DOHH2 (cell line): ENCODE results near the gene MAP3K9.

ENCODE experiments used
- H3F3A ChIP-seq: fragments of 200-600 bp; sonication (generic), shearing (Covaris generic); 2 replicates; pipeline ENCODE4 v1.6.0; 2016; ENCODE audit warnings: antibody characterized with exemption, mild to moderate bottlenecking; ENCODE audit not compliant: control insufficient read depth, insufficient read depth
- H3K27ac ChIP-seq: fragments of 200-600 bp; sonication (generic); 2 replicates; pipeline ENCODE4 v1.5.1; 2014; ENCODE audit warnings: low read depth, mild to moderate bottlenecking, low read length, moderate library complexity
- H3K27me3 ChIP-seq: fragments of 200-600 bp; sonication (generic); 2 replicates; pipeline ENCODE4 v1.6.1; 2014; ENCODE audit warnings: mild to moderate bottlenecking, low read length, mixed read lengths; ENCODE audit not compliant: control insufficient read depth
- H3K36me3 ChIP-seq: fragments of 200-600 bp; sonication (generic); 2 replicates; pipeline ENCODE4 v1.6.1; 2014; ENCODE audit warnings: mild to moderate bottlenecking, low read length, moderate library complexity, mixed read lengths; ENCODE audit not compliant: control insufficient read depth
- H3K4me1 ChIP-seq: fragments of 200-600 bp; sonication (generic); 2 replicates; pipeline ENCODE4 v1.6.1; 2014; ENCODE audit warnings: mild to moderate bottlenecking, low read length, mixed read lengths; ENCODE audit not compliant: control insufficient read depth
- H3K4me2 ChIP-seq: fragments of 200-600 bp; sonication (generic); 2 replicates; pipeline ENCODE4 v1.6.0; 2014; ENCODE audit warnings: mild to moderate bottlenecking, low read length, moderate library complexity
- H3K4me3 ChIP-seq: fragments of 200-600 bp; sonication (generic); 2 replicates; pipeline ENCODE4 v1.5.1; 2014; ENCODE audit warnings: mild to moderate bottlenecking, low read length, mixed read lengths
- H3K79me2 ChIP-seq: fragments of 200-600 bp; sonication (generic); 2 replicates; pipeline ENCODE4 v1.6.1; 2014; ENCODE audit warnings: mild to moderate bottlenecking, low read length, mixed read lengths; ENCODE audit not compliant: control insufficient read depth
- H3K9me2 ChIP-seq: fragments of 200-600 bp; sonication (generic); replicated peaks from 2 replicates; pipeline ENCODE4 v1.6.1; 2014; ENCODE audit warnings: mild to moderate bottlenecking, low read length, mixed read lengths; ENCODE audit not compliant: control insufficient read depth
- H3K9me3 ChIP-seq: fragments of 200-600 bp; sonication (generic); 2 replicates; pipeline ENCODE4 v1.6.1; 2014; ENCODE audit warnings: antibody characterized with exemption, low read length, mixed read lengths; ENCODE audit not compliant: control insufficient read depth, insufficient read depth
- H4K20me1 ChIP-seq: fragments of 200-600 bp; sonication (generic); 2 replicates; pipeline ENCODE4 v1.6.0; 2014; ENCODE audit warnings: low read depth, mild to moderate bottlenecking, antibody characterized with exemption, low read length, moderate library complexity; ENCODE audit not compliant: control insufficient read depth, insufficient read depth
- EZH2phosphoT487 ChIP-seq: fragments of 200-600 bp; sonication (generic); IDR thresholded peaks from 2 replicates; pipeline ENCODE4 v1.6.1; 2017; ENCODE audit warnings: borderline replicate concordance, mild to moderate bottlenecking, antibody characterized with exemption, low read length, moderate library complexity, mixed read lengths
- TF ChIP-seq, protein P1 (sequence below): fragments of 200-600 bp; sonication (generic); IDR thresholded peaks from one replicate; pipeline ENCODE4 v1.5.1; 2014; ENCODE audit warnings: antibody characterized with exemption, mild to moderate bottlenecking, low read depth, low read length; ENCODE audit not compliant: poor library complexity, severe bottlenecking

The MAP3K9 gene

DNA sequence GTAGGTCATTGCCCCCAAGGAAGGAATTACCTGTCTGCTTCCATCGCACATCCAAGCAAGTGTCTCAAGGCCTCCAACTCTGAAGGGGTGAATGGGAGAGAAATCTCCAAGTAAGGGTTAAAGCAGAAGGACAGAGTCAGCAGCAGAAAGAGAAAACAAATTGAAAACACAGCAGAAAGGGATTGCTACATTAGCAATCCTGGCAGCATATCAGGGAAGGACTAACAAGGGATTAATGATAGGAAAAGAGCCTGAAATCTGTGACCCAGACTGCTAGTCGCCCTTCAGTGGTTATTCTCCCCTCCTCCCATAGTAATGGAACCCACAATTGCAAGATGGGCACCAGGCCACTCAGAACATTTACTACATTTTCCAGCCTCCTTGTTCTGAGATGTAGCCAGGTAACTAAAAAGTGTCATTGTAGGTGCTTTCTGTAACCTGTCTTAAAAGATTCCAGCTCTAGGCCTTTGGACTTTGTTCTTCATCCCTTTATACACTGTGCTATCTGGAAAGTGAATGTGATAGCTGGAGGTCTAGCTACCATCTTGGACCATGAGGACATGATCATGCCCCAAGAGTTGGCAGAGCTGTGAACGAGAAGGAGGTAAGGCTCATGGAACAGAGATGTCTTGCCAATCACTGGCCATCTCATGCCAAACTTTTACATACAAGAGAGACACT, 36.0 kb downstream of the MAP3K9 start:
- Histone ChIP-seq H3K4me1 (no peaks in the 10 kb centered on the region), H3F3A (no peaks in the 10 kb centered on the region), H3K4me2 (no peak overlapping the region), H3K4me3 (no peak overlapping the region), H3K36me3 (no peaks in the 10 kb centered on the region), H3K9me3 (no peaks in the 10 kb centered on the region), H4K20me1 (no peaks in the 10 kb centered on the region), H3K9me2 (no peaks in the 10 kb centered on the region), H3K79me2 (no peaks in the 10 kb centered on the region), H3K27me3 (no peaks in the 10 kb centered on the region), H3K27ac (no peak overlapping the region)
- TF ChIP-seq, protein P1, sequence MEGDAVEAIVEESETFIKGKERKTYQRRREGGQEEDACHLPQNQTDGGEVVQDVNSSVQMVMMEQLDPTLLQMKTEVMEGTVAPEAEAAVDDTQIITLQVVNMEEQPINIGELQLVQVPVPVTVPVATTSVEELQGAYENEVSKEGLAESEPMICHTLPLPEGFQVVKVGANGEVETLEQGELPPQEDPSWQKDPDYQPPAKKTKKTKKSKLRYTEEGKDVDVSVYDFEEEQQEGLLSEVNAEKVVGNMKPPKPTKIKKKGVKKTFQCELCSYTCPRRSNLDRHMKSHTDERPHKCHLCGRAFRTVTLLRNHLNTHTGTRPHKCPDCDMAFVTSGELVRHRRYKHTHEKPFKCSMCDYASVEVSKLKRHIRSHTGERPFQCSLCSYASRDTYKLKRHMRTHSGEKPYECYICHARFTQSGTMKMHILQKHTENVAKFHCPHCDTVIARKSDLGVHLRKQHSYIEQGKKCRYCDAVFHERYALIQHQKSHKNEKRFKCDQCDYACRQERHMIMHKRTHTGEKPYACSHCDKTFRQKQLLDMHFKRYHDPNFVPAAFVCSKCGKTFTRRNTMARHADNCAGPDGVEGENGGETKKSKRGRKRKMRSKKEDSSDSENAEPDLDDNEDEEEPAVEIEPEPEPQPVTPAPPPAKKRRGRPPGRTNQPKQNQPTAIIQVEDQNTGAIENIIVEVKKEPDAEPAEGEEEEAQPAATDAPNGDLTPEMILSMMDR: no peak
- TF ChIP-seq EZH2phosphoT487: no peak

DNA sequence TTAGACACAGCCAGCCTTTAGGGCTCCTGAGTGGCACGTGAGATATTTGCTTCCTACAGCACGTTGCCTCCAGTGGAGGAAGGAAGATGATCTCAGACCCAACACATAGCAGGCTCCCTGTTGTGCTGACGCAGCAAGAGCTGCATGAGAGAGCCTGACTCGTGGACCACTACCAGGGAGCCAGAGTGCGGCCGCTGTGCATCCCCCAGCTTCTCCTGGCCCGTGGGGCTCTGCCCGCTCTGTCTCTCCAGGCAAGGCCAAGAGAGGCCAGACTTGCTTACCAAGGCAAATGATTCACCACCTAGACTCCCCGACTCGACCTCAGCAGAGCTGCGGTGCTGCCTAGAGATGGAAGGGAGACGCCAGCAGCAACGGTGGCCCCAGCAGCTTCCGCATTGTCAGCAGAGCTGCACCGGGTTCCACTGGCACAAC, 37.5 kb downstream of the MAP3K9 start:
- Histone ChIP-seq H3K36me3 (no peaks in the 10 kb centered on the region), H3K27ac (no peak overlapping the region), H3K4me3 (no peak overlapping the region), H4K20me1 (no peaks in the 10 kb centered on the region), H3F3A (no peaks in the 10 kb centered on the region), H3K79me2 (no peaks in the 10 kb centered on the region), H3K27me3 (no peaks in the 10 kb centered on the region), H3K9me3 (no peaks in the 10 kb centered on the region), H3K4me1 (no peaks in the 10 kb centered on the region), H3K9me2 (no peaks in the 10 kb centered on the region), H3K4me2 (no peak overlapping the region)
- TF ChIP-seq, protein P1: no peak
- no peak for TF ChIP-seq EZH2phosphoT487

DNA sequence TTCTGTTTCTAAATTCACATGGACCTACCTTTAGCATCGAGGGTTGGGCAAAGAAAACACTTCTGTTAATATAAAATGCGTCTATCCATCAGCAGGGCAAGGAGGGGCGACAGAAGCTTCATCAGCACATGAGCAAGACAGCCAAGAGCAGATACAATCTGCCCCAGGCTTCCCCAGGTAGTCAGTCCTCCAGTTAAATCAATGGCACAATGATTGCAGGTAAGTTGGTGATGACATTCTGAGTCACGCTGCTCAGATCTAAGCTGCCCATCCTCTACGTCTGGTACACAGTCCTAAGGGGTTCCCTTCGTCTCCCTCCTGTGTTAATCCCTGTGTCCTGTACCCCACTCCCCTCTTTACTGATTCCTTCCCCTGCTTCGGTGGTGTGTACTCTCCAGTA, 38.8 kb downstream of the MAP3K9 start:
- H3K4me1 ChIP-seq: no peaks in the 10 kb centered on the region
- TF ChIP-seq, protein P1: no peak
- no peak for TF ChIP-seq EZH2phosphoT487
- no peaks in the 10 kb centered on the region for H3K79me2 ChIP-seq
- no peaks in the 10 kb centered on the region for H3K9me2 ChIP-seq
- H3K27ac ChIP-seq: no peak overlapping the region
- H3K4me2 ChIP-seq: no peak overlapping the region
- H3K9me3 ChIP-seq: no peaks in the 10 kb centered on the region
- no peaks in the 10 kb centered on the region for H3F3A ChIP-seq
- no peaks in the 10 kb centered on the region for H4K20me1 ChIP-seq
- no peaks in the 10 kb centered on the region for H3K36me3 ChIP-seq
- no peak overlapping the region for H3K4me3 ChIP-seq
- H3K27me3 ChIP-seq: no peaks in the 10 kb centered on the region
